ENCODE measurements around the gene LSM7.

LSM7 gene

DNA sequence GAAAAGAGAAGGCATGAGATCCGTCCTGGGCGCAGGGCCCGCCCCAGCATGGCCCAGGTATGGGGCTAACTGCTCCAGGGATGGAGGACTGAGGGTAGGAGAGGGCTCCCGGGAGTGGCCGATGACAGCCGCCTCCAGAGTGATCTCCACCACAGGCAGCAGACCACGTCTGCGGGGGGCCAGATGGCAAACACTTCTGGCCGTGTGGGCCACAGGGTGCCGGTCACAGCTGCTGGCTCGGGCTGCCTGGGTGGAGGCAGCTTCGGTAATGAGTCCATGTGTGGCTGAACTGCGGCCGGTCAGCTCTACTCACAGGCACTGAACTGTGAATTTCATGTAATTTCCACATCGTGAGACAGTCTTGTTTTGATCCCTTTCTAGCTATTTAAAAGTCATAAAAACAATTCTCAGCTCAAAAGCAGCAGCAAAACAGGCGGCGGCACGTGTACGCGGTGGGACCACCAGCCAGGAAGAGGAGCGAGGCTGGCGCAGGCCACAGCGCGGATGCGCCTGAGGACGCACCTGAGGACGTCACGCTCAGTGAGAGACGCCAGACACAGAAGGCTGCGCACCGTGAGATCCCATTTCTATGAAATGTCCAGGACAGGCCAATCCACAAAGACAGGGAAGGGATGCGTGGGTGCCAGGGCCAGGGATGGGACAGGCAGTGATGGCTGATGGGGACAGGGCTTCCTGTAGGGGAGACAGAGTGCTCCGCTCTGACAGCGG lies 4.0 kb downstream of the LSM7 start:
- TF ChIP-seq, protein P1, sequence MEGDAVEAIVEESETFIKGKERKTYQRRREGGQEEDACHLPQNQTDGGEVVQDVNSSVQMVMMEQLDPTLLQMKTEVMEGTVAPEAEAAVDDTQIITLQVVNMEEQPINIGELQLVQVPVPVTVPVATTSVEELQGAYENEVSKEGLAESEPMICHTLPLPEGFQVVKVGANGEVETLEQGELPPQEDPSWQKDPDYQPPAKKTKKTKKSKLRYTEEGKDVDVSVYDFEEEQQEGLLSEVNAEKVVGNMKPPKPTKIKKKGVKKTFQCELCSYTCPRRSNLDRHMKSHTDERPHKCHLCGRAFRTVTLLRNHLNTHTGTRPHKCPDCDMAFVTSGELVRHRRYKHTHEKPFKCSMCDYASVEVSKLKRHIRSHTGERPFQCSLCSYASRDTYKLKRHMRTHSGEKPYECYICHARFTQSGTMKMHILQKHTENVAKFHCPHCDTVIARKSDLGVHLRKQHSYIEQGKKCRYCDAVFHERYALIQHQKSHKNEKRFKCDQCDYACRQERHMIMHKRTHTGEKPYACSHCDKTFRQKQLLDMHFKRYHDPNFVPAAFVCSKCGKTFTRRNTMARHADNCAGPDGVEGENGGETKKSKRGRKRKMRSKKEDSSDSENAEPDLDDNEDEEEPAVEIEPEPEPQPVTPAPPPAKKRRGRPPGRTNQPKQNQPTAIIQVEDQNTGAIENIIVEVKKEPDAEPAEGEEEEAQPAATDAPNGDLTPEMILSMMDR (IDR thresholded peaks at IDR 0.05; ENCODE audit: insufficient read depth, low read length): no peak
- TF ChIP-seq SPI1 (IDR thresholded peaks at IDR 0.05; ENCODE audit: borderline replicate concordance, low read depth): no peak
- no peak for TF ChIP-seq POLR2AphosphoS5 (IDR thresholded peaks at IDR 0.05; ENCODE audit: low read depth)
- no peak for TF ChIP-seq REST (IDR thresholded peaks at IDR 0.05; ENCODE audit: insufficient replicate concordance, low read depth)
- TF ChIP-seq GABPA (IDR thresholded peaks at IDR 0.05; ENCODE audit: low read depth): no peak
- Histone ChIP-seq H3K4me3 (replicated peaks; ENCODE audit: insufficient read depth, low read length) (no peak overlapping the region), H3K27ac (replicated peaks) (no peak overlapping the region), H3K27me3 (ENCODE audit: insufficient read depth, poor library complexity, severe bottlenecking) (no peaks in the 10 kb centered on the region)
- no peak for DNase-seq (ENCODE audit: low read depth in 1 of 2, low spot score in 1 of 2)

DNA sequence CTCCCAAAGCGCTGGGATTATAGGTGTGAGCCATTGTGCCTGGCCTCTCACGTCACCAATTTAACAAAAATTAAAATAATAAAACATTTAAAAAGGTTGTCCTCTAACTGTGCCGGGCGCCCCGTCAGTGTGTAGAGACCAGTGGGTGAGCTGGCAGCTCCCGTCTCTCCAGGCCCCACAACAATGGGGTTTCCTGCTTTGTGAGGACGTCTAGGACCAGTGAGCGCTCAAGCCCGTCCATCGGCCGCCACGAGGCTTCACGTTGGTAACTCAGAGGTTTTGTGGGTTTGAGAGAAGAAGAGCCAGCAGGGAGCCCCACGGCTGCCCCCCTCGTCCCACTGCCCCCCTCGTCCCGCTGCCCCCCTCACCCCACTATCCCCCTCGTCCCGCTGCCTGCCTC lies 4.7 kb downstream of the LSM7 start:
- TF ChIP-seq POLR2AphosphoS5 (IDR thresholded peaks at IDR 0.05; ENCODE audit: low read depth) (no peak), REST (IDR thresholded peaks at IDR 0.05; ENCODE audit: insufficient replicate concordance, low read depth) (no peak), SPI1 (IDR thresholded peaks at IDR 0.05; ENCODE audit: borderline replicate concordance, low read depth) (no peak), GABPA (IDR thresholded peaks at IDR 0.05; ENCODE audit: low read depth) (no peak)
- TF ChIP-seq, protein P1 (IDR thresholded peaks at IDR 0.05; ENCODE audit: insufficient read depth, low read length): no peak
- Histone ChIP-seq H3K27me3 (ENCODE audit: insufficient read depth, poor library complexity, severe bottlenecking) (no peaks in the 10 kb centered on the region), H3K4me3 (replicated peaks; ENCODE audit: insufficient read depth, low read length) (no peak overlapping the region), H3K27ac (replicated peaks) (no peak overlapping the region)
- no peak for DNase-seq (ENCODE audit: low read depth in 1 of 2, low spot score in 1 of 2)

DNA sequence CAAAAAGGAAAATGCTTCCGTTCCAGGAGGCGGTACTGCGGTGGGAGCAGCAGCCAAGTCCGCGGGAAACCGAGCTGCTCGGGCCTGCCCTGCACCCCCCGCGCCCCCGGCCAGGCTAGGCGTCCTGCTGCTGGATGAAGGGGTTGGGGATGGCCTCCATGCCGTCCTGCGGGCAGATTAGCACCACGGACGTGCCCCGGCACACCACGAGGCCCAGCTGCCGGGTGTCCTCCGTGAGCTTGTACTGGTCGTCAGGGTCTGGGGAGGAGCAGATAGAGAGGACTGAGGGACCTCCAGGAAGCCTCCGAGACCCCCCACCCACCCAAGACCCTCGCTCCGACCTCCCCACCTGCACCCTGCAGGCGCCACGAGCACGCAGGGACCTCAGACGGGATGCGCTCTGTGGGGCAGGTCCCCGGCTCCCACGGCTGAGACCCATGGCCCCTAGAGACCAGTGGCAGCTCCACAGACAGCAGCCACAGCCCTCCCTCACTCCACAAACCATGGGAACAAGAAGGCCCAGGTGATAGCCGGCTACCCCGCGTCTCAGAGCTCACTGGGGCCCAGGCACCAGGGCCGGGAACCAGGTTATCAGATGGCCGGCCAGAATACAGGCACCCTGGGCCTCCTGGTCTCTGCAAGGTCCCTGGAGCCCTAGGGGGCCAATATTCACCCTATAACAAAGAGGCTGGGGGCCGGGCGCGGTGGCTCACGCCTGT lies 6.7 kb downstream of the LSM7 start:
- Histone ChIP-seq H3K27ac (replicated peaks) (no peak overlapping the region), H3K4me3 (replicated peaks; ENCODE audit: insufficient read depth, low read length) (no peak overlapping the region), H3K27me3 (ENCODE audit: insufficient read depth, poor library complexity, severe bottlenecking) (no peaks in the 10 kb centered on the region)
- DNase-seq (ENCODE audit: low read depth in 1 of 2, low spot score in 1 of 2): no peak
- TF ChIP-seq POLR2AphosphoS5 (IDR thresholded peaks at IDR 0.05; ENCODE audit: low read depth): no peak

DNA sequence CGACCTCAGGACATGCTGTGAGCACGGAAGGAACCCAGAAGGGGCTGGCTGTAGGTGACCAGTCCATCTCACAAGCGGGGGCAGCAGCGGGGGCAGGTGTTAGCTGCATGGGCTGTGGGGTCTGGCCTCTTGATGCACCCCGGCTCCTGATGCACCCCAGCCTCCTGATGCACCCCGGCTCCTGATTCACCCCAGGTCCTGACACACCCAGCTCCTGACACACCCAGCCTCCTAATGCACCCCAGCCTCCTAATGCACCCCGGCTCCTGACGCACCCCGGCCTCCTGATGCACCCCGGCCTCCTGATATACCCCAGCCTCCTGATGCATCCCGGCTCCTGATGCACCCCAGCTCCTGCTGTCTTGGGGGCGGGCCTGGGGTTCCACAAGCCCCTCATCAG lies 7.4 kb downstream of the LSM7 start:
- no peak for DNase-seq (ENCODE audit: low read depth in 1 of 2, low spot score in 1 of 2)
- H3K27me3 ChIP-seq (ENCODE audit: insufficient read depth, poor library complexity, severe bottlenecking): no peaks in the 10 kb centered on the region
- H3K27ac ChIP-seq (replicated peaks): no peak overlapping the region
- peak; percentile 52; the same call in 1 of the 2 replicates for TF ChIP-seq POLR2AphosphoS5 (IDR thresholded peaks at IDR 0.05; ENCODE audit: low read depth)
- TF ChIP-seq, protein P1 (IDR thresholded peaks at IDR 0.05; ENCODE audit: insufficient read depth, low read length): no peak
- no peak for TF ChIP-seq GABPA (IDR thresholded peaks at IDR 0.05; ENCODE audit: low read depth)
- H3K4me3 ChIP-seq (replicated peaks; ENCODE audit: insufficient read depth, low read length): no peak overlapping the region

Measured in HL-60 (cell line).